HEK293 (cell line): ENCODE results near the gene PSAP.
"Not testable (repeated sequence)": the region's sequence is repeated elsewhere in the genome, so short reads cannot be mapped to it uniquely, and the experiment has no call there.

Experiments
- CTCF ChIA-PET: fragments of 350-600 bp; formaldehyde crosslinking; extraction: SDS; loops from one replicate; lab custom pipeline; 2021; ENCODE audit warnings: antibody characterized with exemption; lab: Yijun Ruan, JAX
- POLR2A ChIA-PET: fragments of 300-600 bp; formaldehyde crosslinking; extraction: SDS; loops from one replicate; lab custom pipeline; 2020; ENCODE audit warnings: antibody characterized with exemption, inconsistent platforms; lab: Yijun Ruan, JAX
- H3K27ac ChIP-seq: fragments of 200-500 bp; sonication (Bioruptor generic); 2 replicates; pipeline ENCODE4 v1.5.1; 2014; ENCODE audit warnings: low read depth, low read length, control low read depth, inconsistent platforms; ENCODE audit errors: extremely low read depth
- H3K36me3 ChIP-seq, 2 experiments: fragments of 200-500 bp in 1 of 2; sonication (Bioruptor generic) in 1 of 2; 1 replicate in 1 of 2; 2 replicates in 1 of 2; pipeline ENCODE4 v1.5.1; 2014 to 2017; ENCODE audit warnings: inconsistent platforms in 2 of 2, low read length in 2 of 2; ENCODE audit not compliant: control insufficient read depth in 2 of 2, insufficient read depth in 1 of 2
- H3K4me1 ChIP-seq: fragments of 200-500 bp; sonication (Bioruptor generic); 2 replicates; pipeline ENCODE4 v1.5.1; 2014; ENCODE audit warnings: mild to moderate bottlenecking, low read length, inconsistent platforms; ENCODE audit not compliant: control insufficient read depth, insufficient read depth
- H3K4me3 ChIP-seq: 2 replicates; pipeline ENCODE4 v1.5.1; 2011; ENCODE audit warnings: low read depth, mild to moderate bottlenecking, control low read depth, low read length, moderate library complexity
- H3K9me3 ChIP-seq: fragments of 200-500 bp; sonication (Bioruptor generic); 2 replicates; pipeline ENCODE4 v1.5.1; 2014; ENCODE audit warnings: low read depth, low read length, inconsistent platforms; ENCODE audit not compliant: control insufficient read depth, insufficient read depth
- HOXD13 ChIP-seq: sonication (generic); formaldehyde crosslinking; IDR thresholded peaks from 2 replicates; pipeline ENCODE4 v1.8.0; 2022; ENCODE audit warnings: missing genetic modification reagents, borderline replicate concordance
- ZBTB20 ChIP-seq: fragments of 450-650 bp; formaldehyde crosslinking; IDR thresholded peaks from 2 replicates; pipeline ENCODE4 v1.5.1; 2016; ENCODE audit warnings: missing biosample characterization, missing genetic modification characterization
- ZBTB8A ChIP-seq: fragments of 450-650 bp; formaldehyde crosslinking; IDR thresholded peaks from 2 replicates; pipeline ENCODE4 v1.5.1; 2016; ENCODE audit warnings: missing biosample characterization, missing genetic modification characterization
- ZEB2 ChIP-seq: fragments of 450-650 bp; formaldehyde crosslinking; IDR thresholded peaks from 2 replicates; pipeline ENCODE4 v1.5.1; 2016; ENCODE audit warnings: missing biosample characterization, missing genetic modification characterization
- ZFP37 ChIP-seq: fragments of 450-650 bp; formaldehyde crosslinking; IDR thresholded peaks from 2 replicates; pipeline ENCODE4 v1.5.1; 2016; ENCODE audit warnings: missing biosample characterization, missing genetic modification characterization
- ZNF335 ChIP-seq: fragments of 450-650 bp; formaldehyde crosslinking; conservative IDR thresholded peaks from 2 replicates; pipeline ENCODE4 v1.5.1; 2016; ENCODE audit warnings: missing biosample characterization, missing genetic modification characterization
- ZNF530 ChIP-seq: fragments of 450-650 bp; formaldehyde crosslinking; IDR thresholded peaks from 2 replicates; pipeline ENCODE4 v1.5.1; 2016; ENCODE audit warnings: low read depth, missing biosample characterization, missing genetic modification characterization
- ZNF664 ChIP-seq: fragments of 450-650 bp; formaldehyde crosslinking; IDR thresholded peaks from 2 replicates; pipeline ENCODE4 v1.5.1; 2016; ENCODE audit warnings: missing biosample characterization, missing genetic modification characterization
- ZNF701 ChIP-seq: fragments of 450-650 bp; formaldehyde crosslinking; IDR thresholded peaks from 2 replicates; pipeline ENCODE4 v1.5.1; 2016; ENCODE audit warnings: missing biosample characterization, missing genetic modification characterization
- TF ChIP-seq, protein P1 (sequence below): fragments of 450-650 bp; formaldehyde crosslinking; IDR thresholded peaks from 2 replicates; pipeline ENCODE4 v1.5.1; 2016; ENCODE audit warnings: missing biosample characterization, missing genetic modification characterization

The PSAP gene

DNA sequence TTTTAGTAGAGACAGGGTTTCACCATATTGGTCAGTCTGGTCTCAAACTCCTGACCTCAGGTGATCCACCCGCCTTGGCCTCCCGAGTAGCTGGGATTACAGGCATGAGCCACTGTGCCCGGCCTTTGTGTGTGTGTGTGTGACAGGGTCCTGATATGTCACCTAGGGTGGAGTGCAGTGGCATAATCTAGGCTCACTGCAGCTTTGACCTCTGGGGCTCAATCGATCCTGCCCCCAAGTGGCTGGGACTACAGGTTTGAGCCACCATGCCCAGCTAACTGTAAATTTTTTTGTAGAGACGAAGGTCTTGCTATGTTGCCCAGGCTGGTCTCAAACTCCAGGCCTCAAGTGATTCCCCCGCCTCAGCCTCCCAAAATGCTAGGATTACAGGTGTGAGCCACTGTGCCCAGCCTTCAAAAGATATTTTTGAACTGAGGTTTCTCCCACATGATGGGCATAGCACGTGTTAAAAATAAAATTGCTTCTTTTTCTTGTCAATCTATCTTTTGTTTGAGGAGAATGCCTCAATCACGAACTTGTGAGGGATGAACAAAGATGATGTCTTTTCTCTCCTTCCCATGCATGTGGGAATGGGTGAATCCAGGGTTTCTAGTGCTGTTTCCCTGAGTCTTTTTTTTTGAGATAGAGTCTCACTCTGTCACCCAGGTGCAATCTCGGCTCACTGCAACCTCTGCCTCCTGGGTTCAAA, 30.8 kb upstream of the PSAP start:
- Histone ChIP-seq H3K9me3 (no peaks in the 10 kb centered on the region), H3K4me1 (no peaks in the 10 kb centered on the region), H3K36me3 (no peaks in the 10 kb centered on the region), H3K4me3 (no peak overlapping the region), H3K27ac (no peak overlapping the region)
- ChIA-PET CTCF (interaction anchor here (1.1 kb wide), 1 partner anchor 14 kb away, joined by 8 read pairs; no protein-coding TSS in a partner anchor), POLR2A (interaction anchor here (0.6 to 1.6 kb wide), 2 partner anchors 8 to 31 kb away, joined by 3 to 5 read pairs; partner anchors contain the start of gene PSAP)
- TF ChIP-seq ZNF664 (tag by site-specific recombination), result no peak
- TF ChIP-seq ZEB2 (tag by site-specific recombination), result no peak
- no peak for TF ChIP-seq HOXD13
- TF ChIP-seq, protein P1, sequence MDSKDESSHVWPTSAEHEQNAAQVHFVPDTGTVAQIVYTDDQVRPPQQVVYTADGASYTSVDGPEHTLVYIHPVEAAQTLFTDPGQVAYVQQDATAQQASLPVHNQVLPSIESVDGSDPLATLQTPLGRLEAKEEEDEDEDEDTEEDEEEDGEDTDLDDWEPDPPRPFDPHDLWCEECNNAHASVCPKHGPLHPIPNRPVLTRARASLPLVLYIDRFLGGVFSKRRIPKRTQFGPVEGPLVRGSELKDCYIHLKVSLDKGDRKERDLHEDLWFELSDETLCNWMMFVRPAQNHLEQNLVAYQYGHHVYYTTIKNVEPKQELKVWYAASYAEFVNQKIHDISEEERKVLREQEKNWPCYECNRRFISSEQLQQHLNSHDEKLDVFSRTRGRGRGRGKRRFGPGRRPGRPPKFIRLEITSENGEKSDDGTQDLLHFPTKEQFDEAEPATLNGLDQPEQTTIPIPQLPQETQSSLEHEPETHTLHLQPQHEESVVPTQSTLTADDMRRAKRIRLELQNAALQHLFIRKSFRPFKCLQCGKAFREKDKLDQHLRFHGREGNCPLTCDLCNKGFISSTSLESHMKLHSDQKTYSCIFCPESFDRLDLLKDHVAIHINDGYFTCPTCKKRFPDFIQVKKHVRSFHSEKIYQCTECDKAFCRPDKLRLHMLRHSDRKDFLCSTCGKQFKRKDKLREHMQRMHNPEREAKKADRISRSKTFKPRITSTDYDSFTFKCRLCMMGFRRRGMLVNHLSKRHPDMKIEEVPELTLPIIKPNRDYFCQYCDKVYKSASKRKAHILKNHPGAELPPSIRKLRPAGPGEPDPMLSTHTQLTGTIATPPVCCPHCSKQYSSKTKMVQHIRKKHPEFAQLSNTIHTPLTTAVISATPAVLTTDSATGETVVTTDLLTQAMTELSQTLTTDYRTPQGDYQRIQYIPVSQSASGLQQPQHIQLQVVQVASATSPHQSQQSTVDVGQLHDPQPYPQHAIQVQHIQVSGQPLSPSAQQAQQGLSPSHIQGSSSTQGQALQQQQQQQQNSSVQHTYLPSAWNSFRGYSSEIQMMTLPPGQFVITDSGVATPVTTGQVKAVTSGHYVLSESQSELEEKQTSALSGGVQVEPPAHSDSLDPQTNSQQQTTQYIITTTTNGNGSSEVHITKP, result no peak; the same call in 1 of the 2 replicates
- TF ChIP-seq ZFP37 (tag by site-specific recombination), result no peak
- no peak for TF ChIP-seq ZNF530 (tag by site-specific recombination)

DNA sequence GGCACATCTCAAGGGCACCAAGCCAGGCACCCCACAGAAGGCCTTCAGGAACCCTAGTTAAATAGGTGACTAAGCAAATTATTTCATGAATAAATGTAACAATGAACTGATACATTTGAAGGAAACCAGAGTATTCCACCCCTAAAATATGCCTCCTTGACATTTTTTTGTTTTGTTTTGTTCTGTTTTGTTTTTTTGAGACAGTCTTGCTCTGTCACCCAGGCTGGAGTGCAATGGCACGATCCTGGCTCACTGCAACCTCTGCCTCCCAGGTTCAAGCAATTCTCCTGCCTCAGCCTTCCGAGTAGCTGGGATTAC, 30.2 kb upstream of the PSAP start:
- H3K36me3 ChIP-seq, H3K9me3 ChIP-seq, H3K4me1 ChIP-seq, H3K27ac ChIP-seq, H3K4me3 ChIP-seq: not testable (repeated sequence)
- ChIA-PET POLR2A (interaction anchor here (0.6 kb wide), 1 partner anchor 8 kb away, joined by 3 read pairs; no protein-coding TSS in a partner anchor), CTCF (interaction anchor here (1.1 kb wide), 1 partner anchor 15 kb away, joined by 8 read pairs; no protein-coding TSS in a partner anchor)
- TF ChIP-seq ZNF335 (0 out of 2 replicates have a peak, but pooled peaks have one; percentile 15), ZBTB8A (tag by site-specific recombination) (0 out of 2 replicates have a peak, but pooled peaks have one; percentile 2)
- TF ChIP-seq, protein P1, result peak; percentile 68; the same call in 1 of the 2 replicates

DNA sequence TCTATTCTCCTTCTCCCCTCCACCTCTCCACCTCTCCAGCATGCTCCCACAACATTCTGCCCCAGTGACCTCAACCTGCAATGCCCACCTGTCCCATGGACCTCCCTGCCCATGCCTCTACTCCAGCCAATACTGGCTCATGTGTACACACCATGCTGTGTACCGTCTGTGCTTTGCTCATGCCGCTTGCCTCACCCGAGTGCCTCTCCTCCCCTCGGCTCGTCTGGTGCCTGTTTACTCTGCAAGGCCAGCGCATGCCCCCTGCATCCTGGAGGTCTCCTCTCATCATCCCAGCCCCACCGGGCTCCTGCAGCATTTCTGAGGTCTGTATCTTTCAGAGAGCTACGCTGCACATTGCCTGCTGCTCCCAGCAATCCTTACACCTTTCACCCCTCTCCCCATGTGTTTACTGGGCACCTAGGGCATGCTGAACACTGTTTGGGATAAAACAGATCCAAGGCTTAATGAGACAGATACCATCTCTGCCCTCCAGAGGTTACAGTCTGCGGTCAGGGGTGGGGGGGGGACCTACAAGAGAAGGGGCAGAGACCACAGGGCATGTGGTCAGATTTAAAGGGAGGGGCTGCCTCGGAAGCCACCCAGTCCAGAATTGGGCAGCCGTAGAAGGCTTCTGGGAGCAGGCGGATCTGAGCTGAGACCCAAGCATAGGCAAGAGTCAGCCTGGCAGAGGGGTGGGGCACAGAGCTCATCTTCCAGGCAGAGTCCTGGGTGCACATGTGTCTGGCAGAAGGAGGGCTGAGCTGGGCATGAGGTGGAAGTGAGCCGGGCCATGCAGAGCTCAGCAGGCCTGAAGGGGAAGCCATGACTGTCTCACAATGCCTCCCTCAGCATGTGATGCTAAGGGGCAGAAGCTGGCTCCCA, 29.6 kb upstream of the PSAP start:
- ChIA-PET POLR2A (interaction anchor here (0.6 kb wide), 1 partner anchor 9 kb away, joined by 3 read pairs; no protein-coding TSS in a partner anchor), CTCF (interaction anchor here (0.6 to 1.1 kb wide), 2 partner anchors 15 to 42 kb away, joined by 3 to 8 read pairs; no protein-coding TSS in a partner anchor)
- H3K9me3 ChIP-seq, result no peaks in the 10 kb centered on the region
- H3K27ac ChIP-seq, result no peak overlapping the region
- no peak overlapping the region for H3K4me3 ChIP-seq
- H3K36me3 ChIP-seq, result no peaks in the 10 kb centered on the region
- H3K4me1 ChIP-seq, result no peaks in the 10 kb centered on the region
- TF ChIP-seq ZBTB8A (tag by site-specific recombination) (0 out of 2 replicates have a peak, but pooled peaks have one; percentile 14), ZNF701 (tag by site-specific recombination) (no peak), ZBTB20 (peak; percentile 61; the same call in 1 of the 2 replicates)
